Mesenteric fat pad (tissue), 1 donor: ENCODE results near the gene MAP6. TPM values are rescaled to one million over a fixed set of nuclear protein-coding genes. Genes with fewer than 3 reads are reported as not detected.

Source experiments
- DNase-seq: peaks from one replicate; pipeline ENCODE4 v3.0.0-alpha.2; 2020; ENCODE audit warnings: low spot score
- total RNA-seq: library from RNA; stranded (reverse); fragmentation: NEBNext Ultra II Directional; extraction: Animal tissue kit (Norgen Biotek cat#: 25700); gene quantifications from one replicate; pipeline ENCODE4 v1.2.1, GENCODE V29; 2021
- donor health status: DM: yes; HTN: yes; CAD: no.

MAP6 gene
- total RNA-seq, 1 donor from 2014 or later, result 4.8 TPM

GRCh38 chr11:75632450-75632849 lies 36.4 kb downstream of the MAP6 start:
- no peak for DNase-seq

- no peak for DNase-seq
Measured at GRCh38 chr11:75631086-75631730, 37.6 kb downstream of the MAP6 start.

GRCh38 chr11:75627906-75628668 lies 40.8 kb downstream of the MAP6 start:
- no peak for DNase-seq

DNA sequence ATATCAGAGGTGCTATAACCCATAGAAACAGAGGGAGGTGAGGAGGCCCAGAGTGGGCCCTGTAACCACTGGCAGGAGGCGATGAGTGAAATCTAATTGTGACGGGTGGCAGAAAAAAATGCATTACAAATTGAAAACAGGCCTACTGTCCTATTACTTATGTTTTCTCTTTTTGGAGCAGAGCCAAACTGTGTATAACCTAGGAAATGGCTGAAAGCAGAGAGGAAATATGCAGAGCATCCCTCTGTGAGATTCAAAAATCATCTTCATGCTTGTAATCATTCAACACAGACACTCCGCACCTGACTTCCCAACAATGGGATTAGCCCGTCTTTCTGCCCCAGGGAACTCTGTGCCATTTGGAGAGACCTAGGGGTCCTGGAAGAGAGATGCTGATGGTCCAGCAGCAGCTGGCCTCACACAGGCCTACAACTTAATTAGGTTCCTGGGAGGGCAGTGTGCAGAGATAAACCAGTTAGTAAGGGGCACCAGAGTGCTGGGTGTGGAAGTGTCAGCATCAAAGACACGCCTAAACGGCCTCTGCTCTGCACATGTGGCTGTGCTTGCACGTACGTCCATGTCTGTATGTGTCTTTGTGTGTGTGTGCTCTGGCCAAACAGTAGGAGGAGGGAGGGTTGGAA lies 41.8 kb downstream of the MAP6 start:
- no peak for DNase-seq

DNA sequence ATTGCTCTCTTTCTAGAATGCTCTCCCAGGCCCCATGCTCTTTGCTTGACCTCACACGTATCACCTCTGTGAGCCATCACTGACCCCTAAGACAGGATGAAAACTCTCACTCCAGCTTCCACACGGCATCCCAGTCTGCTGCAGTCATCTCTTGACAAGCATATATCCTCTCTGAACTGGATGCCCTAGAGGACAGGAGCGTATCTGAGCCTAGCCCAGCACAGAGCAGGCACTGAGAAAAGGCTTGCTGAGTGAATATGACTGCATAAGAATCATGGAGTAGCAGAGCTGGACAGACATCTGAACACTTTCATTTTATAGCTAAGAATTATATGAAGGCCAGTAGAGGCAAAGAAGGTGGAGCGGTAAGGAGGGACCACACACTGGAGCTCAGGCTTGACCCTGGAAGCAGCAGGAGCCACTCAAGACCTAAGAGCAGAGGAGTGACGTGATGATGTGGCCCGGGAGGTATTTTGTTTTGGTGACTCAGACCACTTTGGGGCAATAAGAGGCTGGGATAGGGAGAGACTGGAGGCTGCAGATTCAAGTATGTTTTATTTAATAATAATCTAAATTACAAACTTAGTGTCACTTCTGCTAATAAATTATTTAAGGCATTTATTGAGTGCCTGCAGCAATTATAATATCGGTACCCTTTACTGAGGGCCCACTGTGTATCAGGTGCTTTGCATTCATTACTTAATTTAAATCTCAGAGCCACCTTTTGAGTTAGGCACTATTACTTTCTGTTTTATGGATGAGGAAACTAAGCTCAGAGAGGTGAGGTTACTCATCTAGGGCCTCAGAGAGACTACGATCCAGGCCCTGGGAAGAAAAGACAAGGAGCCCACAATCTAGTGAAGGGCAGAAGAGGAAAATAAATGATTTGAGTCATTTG lies 42.6 kb downstream of the MAP6 start:
- DNase-seq, result no peak

- DNase-seq, result no peak
Measured at GRCh38 chr11:75625021-75625420, 43.8 kb downstream of the MAP6 start.

- no peak for DNase-seq
Measured at GRCh38 chr11:75616281-75616680, 52.6 kb downstream of the MAP6 start.

DNA sequence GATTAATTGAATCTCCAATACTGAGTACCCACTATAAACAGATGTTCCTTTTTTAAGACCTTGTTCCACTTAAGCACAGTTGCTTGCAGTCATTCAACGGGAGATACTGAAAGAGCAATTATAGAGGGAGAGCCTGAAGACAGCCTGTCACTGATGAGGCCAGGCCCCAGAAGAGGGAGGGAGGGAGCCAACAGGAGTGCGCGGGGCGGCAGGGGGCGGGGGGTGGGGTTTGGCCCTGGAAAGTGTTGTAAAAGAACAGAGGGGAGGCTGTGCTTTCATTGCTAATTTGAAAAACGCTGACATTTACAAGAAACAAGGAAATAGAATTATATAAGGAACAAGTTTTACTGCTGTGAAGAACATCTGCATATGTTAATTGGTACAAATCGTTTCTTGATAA lies 53.1 kb downstream of the MAP6 start:
- DNase-seq, result no peak

DNA sequence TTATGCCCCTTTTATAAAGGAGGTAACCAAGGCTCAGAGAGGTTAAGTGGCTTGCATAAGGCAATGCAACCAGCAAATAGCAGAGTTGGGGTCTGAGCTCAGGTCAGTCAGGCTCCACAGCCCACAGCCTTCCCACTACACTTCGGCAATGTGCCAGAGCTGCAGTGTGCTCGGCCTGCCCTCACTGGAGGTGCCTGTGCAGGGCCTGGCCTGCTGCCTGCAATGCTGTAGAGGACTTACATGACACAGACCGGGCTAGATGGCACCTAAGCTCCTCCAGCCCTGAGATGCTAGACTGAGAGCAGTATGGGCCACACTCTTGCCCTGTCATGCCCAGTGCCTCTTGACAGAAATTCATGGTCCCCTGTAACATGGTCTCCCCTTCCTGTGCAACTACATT lies 57.0 kb downstream of the MAP6 start:
- DNase-seq, result no peak

DNA sequence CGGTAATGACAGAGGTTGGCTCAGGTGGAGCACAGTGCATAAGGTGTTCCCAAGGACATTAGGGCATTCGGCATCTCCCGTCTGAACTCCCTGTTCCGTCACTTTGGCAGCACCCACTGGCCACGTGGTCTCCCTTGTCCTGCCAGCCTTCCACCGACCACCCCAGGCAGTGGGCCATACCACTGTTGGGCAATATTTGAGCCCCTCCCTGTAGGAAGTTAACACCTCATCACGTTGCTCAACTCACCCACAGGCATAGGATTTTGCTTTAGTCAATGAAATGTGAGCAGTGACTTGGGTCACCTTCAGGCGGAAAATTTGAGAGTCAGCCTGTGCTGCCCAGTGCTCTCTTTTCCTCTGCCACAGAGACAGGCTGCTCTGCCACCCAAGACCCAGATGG lies 62.7 kb downstream of the MAP6 start:
- no peak for DNase-seq

DNA sequence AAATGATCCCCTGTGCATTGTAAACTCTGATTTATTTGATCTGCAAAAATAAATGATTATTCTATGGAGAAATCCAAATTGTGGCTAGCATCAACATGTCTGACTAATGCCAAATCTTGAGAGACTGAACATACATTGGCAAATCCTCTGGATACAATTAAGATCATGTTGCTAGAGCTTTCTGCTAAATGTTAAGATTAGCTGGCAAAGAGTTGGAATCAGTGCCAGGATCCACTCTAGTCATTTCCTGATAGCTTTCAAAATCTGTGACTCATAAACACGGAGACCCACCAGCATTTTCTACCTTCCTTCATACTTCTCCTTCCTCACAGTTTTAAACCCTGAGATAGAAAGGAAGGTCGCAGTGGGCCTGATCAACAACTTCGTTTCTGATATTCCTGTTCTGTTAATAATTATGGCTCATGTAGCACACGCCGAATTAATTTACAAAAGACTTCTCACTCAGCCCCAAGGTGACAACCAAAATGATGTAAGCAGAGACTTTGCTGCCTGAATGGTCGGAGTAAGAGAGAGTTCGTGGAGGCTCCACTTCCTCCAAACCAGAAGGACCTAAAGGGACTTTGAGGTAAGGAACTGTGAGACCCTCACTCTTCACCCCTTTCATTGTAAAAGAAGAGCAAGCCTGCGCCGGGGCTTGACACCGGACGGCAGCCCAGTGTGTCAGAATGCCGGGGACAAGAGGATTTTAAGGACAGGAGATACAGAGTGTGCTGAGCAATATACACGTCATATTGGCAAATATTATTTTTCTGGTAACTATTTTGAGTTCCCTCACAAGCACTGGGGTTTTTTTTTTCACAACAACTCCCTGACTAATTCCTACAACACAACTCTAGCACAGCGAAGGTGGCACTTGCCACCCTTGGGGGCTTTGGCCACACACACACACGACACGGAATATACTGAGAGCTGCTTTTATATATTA lies 64.8 kb downstream of the MAP6 start:
- no peak for DNase-seq

- no peak for DNase-seq
Measured at GRCh38 chr11:75602951-75603350, 65.9 kb downstream of the MAP6 start.

DNA sequence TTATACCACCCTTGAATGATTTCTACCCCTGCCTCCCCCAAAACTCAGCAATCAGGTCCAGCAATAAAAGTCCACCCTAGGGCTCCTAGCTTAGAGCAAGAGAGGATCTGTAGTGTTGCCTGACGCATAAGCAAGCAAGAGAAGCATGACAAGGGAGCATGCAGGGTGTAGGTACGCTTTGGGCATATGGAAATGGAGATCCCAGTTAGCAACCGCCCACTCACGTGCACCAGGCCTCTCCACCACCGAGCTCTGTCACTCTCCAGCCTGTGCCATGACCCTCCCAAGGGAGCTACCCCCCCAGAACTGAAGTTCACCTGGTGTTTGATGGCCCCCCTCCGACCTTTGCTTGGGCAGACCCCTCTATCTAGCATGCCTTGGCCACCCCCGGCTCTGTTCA lies 67.3 kb downstream of the MAP6 start:
- DNase-seq, result no peak

- DNase-seq, result no peak
Measured at GRCh38 chr11:75600356-75600755, 68.5 kb downstream of the MAP6 start.

GRCh38 chr11:75598900-75599299 lies 69.9 kb downstream of the MAP6 start:
- DNase-seq, result no peak

DNA sequence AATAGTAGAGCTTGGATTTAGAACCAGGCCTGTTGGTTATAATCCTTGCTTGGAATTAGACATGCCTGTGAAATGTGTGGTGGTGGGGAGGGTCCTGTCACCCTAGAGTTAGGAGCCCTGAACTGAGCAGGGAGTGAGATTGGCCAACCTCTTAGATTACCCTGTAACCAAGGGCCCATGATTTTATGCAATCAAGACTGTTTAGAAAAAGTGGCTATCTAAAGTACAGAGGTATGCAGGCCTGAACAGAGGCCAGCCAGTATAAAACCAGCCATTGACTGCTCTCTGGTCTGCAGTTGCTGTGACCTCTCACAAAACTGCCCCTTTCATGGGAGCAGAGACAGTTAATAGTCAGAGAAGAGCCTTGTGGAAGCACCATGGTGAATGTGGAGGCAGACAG lies 70.6 kb downstream of the MAP6 start:
- no peak for DNase-seq

DNA sequence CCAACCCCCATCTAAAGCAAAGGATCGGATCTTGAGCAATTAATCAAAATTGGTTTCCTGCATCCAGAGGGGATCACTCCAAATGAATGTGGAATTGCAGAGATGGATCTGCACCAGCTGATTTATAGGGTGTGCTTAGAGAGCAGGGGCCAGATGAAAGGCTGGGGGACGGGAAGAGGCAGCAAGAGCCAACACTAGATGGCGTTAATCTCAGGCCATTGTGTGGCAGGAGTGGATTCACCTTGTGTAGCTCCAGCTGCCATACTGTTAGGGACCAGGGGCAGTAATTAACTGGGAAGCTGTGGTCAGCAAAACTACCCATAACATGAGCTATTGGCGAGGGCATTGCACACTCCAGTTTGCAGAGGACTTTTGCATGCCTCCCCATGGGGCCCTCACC lies 71.2 kb downstream of the MAP6 start:
- no peak for DNase-seq

- DNase-seq, result no peak
Measured at GRCh38 chr11:75596914-75597313, 71.9 kb downstream of the MAP6 start.

- no peak for DNase-seq
Measured at GRCh38 chr11:75595429-75595828, 73.4 kb downstream of the MAP6 start.

- DNase-seq, result no peak
Measured at GRCh38 chr11:75594211-75594610, 74.6 kb downstream of the MAP6 start.
